Effector memory CD4-positive, alpha-beta T cell (primary cell): Measurements from ENCODE around the gene PPARG.

ENCODE experiments used
- DNase-seq, 3 donors: peaks; one replicate each; pipeline ENCODE4 v3.0.0-alpha.2; 2020
- H3K27ac ChIP-seq: 2 replicates; pipeline ENCODE4 v1.7.0; 2013; ENCODE audit warnings: mild to moderate bottlenecking, low read length, moderate library complexity; ENCODE audit not compliant: insufficient read depth, poor library complexity, severe bottlenecking
- H3K27me3 ChIP-seq: replicated peaks from 2 replicates; pipeline ENCODE4 v1.7.0; 2013; ENCODE audit warnings: mild to moderate bottlenecking, low read length; ENCODE audit not compliant: insufficient read depth, control insufficient read depth, poor library complexity, severe bottlenecking
- H3K36me3 ChIP-seq: 2 replicates; pipeline ENCODE4 v1.7.0; 2013; ENCODE audit warnings: mild to moderate bottlenecking, low read length, moderate library complexity; ENCODE audit not compliant: control insufficient read depth, insufficient read depth
- H3K4me1 ChIP-seq: 2 replicates; pipeline ENCODE4 v1.7.0; 2013; ENCODE audit warnings: low read length, mild to moderate bottlenecking; ENCODE audit not compliant: control insufficient read depth, insufficient read depth, poor library complexity, severe bottlenecking
- H3K4me3 ChIP-seq: 2 replicates; pipeline ENCODE4 v1.7.0; 2013; ENCODE audit warnings: low read length, low read depth, mild to moderate bottlenecking; ENCODE audit not compliant: insufficient read depth, poor library complexity, severe bottlenecking
- H3K9me3 ChIP-seq: 2 replicates; pipeline ENCODE4 v1.7.0; 2013; ENCODE audit warnings: mild to moderate bottlenecking, low read length, moderate library complexity; ENCODE audit not compliant: control insufficient read depth

Gene PPARG

GRCh38 chr3:12352253-12352652 is 63.4 kb downstream of the PPARG start:
- H3K4me1 ChIP-seq: no peaks in the 10 kb centered on the region
- H3K9me3 ChIP-seq: no peaks in the 10 kb centered on the region
- H3K36me3 ChIP-seq: no peaks in the 10 kb centered on the region
- no peak overlapping the region for H3K4me3 ChIP-seq
- no peak overlapping the region for H3K27ac ChIP-seq
- H3K27me3 ChIP-seq: no peaks in the 10 kb centered on the region
- DNase-seq: no peak

GRCh38 chr3:12352755-12353154 is 63.9 kb downstream of the PPARG start:
- no peaks in the 10 kb centered on the region for H3K36me3 ChIP-seq
- H3K4me3 ChIP-seq: no peak overlapping the region
- H3K27ac ChIP-seq: no peak overlapping the region
- H3K27me3 ChIP-seq: no peaks in the 10 kb centered on the region
- DNase-seq: no peak
- no peaks in the 10 kb centered on the region for H3K4me1 ChIP-seq
- H3K9me3 ChIP-seq: no peaks in the 10 kb centered on the region

GRCh38 chr3:12353796-12354525 is 65.1 kb downstream of the PPARG start:
- H3K4me1 ChIP-seq: no peaks in the 10 kb centered on the region
- H3K36me3 ChIP-seq: no peaks in the 10 kb centered on the region
- H3K4me3 ChIP-seq: no peak overlapping the region
- H3K27ac ChIP-seq: no peak overlapping the region
- no peaks in the 10 kb centered on the region for H3K9me3 ChIP-seq
- H3K27me3 ChIP-seq: no peaks in the 10 kb centered on the region
- DNase-seq: no peak

GRCh38 chr3:12356175-12356574 is 67.3 kb downstream of the PPARG start:
- H3K27ac ChIP-seq: no peak overlapping the region
- no peaks in the 10 kb centered on the region for H3K27me3 ChIP-seq
- no peaks in the 10 kb centered on the region for H3K36me3 ChIP-seq
- H3K9me3 ChIP-seq: no peaks in the 10 kb centered on the region
- DNase-seq: no peak
- H3K4me1 ChIP-seq: no peaks in the 10 kb centered on the region
- no peak overlapping the region for H3K4me3 ChIP-seq

GRCh38 chr3:12356996-12357395 is 68.1 kb downstream of the PPARG start:
- Histone ChIP-seq H3K4me1 (no peaks in the 10 kb centered on the region), H3K27ac (no peak overlapping the region), H3K36me3 (no peaks in the 10 kb centered on the region), H3K9me3 (no peaks in the 10 kb centered on the region), H3K27me3 (no peaks in the 10 kb centered on the region), H3K4me3 (no peak overlapping the region)
- DNase-seq: no peak

GRCh38 chr3:12357456-12357855 is 68.6 kb downstream of the PPARG start:
- H3K9me3 ChIP-seq: no peaks in the 10 kb centered on the region
- no peak overlapping the region for H3K4me3 ChIP-seq
- no peak for DNase-seq
- no peaks in the 10 kb centered on the region for H3K27me3 ChIP-seq
- no peak overlapping the region for H3K27ac ChIP-seq
- no peaks in the 10 kb centered on the region for H3K36me3 ChIP-seq
- no peaks in the 10 kb centered on the region for H3K4me1 ChIP-seq

- H3K27me3 ChIP-seq: no peaks in the 10 kb centered on the region
- H3K36me3 ChIP-seq: no peaks in the 10 kb centered on the region
- H3K9me3 ChIP-seq: no peaks in the 10 kb centered on the region
- H3K27ac ChIP-seq: no peak overlapping the region
- no peaks in the 10 kb centered on the region for H3K4me1 ChIP-seq
- DNase-seq: no peak
- H3K4me3 ChIP-seq: no peak overlapping the region
Observed at GRCh38 chr3:12363397-12364195, 74.7 kb downstream of the PPARG start.

GRCh38 chr3:12367346-12367745 is 78.5 kb downstream of the PPARG start:
- Histone ChIP-seq H3K4me3 (no peak overlapping the region), H3K36me3 (no peaks in the 10 kb centered on the region), H3K27ac (no peak overlapping the region), H3K9me3 (no peaks in the 10 kb centered on the region), H3K27me3 (no peaks in the 10 kb centered on the region), H3K4me1 (no peaks in the 10 kb centered on the region)
- DNase-seq: no peak

GRCh38 chr3:12369029-12369428 is 80.2 kb downstream of the PPARG start:
- Histone ChIP-seq H3K4me3 (no peak overlapping the region), H3K27me3 (no peaks in the 10 kb centered on the region), H3K4me1 (no peaks in the 10 kb centered on the region), H3K9me3 (no peaks in the 10 kb centered on the region), H3K36me3 (no peaks in the 10 kb centered on the region), H3K27ac (no peak overlapping the region)
- DNase-seq: no peak

GRCh38 chr3:12369598-12369997 is 80.7 kb downstream of the PPARG start:
- no peaks in the 10 kb centered on the region for H3K9me3 ChIP-seq
- no peaks in the 10 kb centered on the region for H3K4me1 ChIP-seq
- H3K4me3 ChIP-seq: no peak overlapping the region
- no peaks in the 10 kb centered on the region for H3K36me3 ChIP-seq
- H3K27me3 ChIP-seq: no peaks in the 10 kb centered on the region
- DNase-seq: no peak
- no peak overlapping the region for H3K27ac ChIP-seq
